ENCODE results near the gene PWP2.

- TF ChIP-seq CTCF (conservative IDR thresholded peaks at IDR 0.05; ENCODE audit: low read depth, low read length) (no peak), POLR2A (IDR thresholded peaks at IDR 0.05; ENCODE audit: low read depth, low read length) (no peak), RCOR1 (IDR thresholded peaks at IDR 0.05; ENCODE audit: insufficient replicate concordance, low read length) (no peak), ELK1 (IDR thresholded peaks at IDR 0.05; ENCODE audit: borderline replicate concordance, low read depth, low read length) (no peak), CHD1 (IDR thresholded peaks at IDR 0.05; ENCODE audit: low read depth, low read length) (no peak), NFE2L2 (IDR thresholded peaks at IDR 0.05; ENCODE audit: low read depth, low read length) (no peak), MXI1 (IDR thresholded peaks at IDR 0.05; ENCODE audit: borderline replicate concordance, low read depth, low read length) (no peak), RFX5 (IDR thresholded peaks at IDR 0.05; ENCODE audit: low read depth, low read length) (no peak), CEBPB (IDR thresholded peaks at IDR 0.05; ENCODE audit: low read depth, low read length) (no peak), RAD21 (IDR thresholded peaks at IDR 0.05; ENCODE audit: low read length) (no peak), MAFK (IDR thresholded peaks at IDR 0.05; ENCODE audit: low read depth, low read length) (no peak), SMC3 (IDR thresholded peaks at IDR 0.05; ENCODE audit: low read depth, low read length) (no peak), BHLHE40 (IDR thresholded peaks at IDR 0.05; ENCODE audit: low read depth, low read length) (no peak), USF2 (IDR thresholded peaks at IDR 0.05; ENCODE audit: low read depth, low read length) (no peak)
These were observed 17.9 kb upstream of the PWP2 start for GRCh38 chr21:44089001-44089911.

Data from IMR-90 (cell line).